22Rv1 (cell line): ENCODE data around the gene RAB3B.

Source experiments
- CTCF ChIP-seq: fragments of 450-650 bp; IDR thresholded peaks from 2 replicates; pipeline ENCODE4 v1.5.1; 2017; ENCODE audit warnings: mild to moderate bottlenecking
- ZFX ChIP-seq: fragments of 450-650 bp; IDR thresholded peaks from 2 replicates; pipeline ENCODE4 v1.6.1; 2017; ENCODE audit warnings: antibody characterized with exemption, borderline replicate concordance

DNA sequence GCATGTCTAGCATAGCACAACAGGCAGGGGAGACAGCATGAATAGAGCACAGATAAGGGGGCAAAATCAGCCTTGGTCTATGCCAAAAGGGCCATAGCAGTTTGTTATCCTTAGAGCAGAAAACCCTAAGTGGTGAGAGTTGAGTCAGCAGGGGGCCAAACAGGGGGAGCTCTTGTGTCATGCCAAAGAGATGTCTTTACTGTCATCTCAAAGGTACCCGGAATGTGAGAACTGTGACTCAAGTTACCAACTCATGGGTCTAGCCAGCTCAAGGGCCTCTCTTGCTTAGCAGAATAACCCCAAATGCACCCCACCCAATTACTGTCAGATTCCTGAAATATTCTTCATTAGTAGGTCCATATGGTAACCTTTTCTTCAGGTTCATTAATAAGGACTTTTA, 66.0 kb downstream of the RAB3B start:
- no peak for TF ChIP-seq CTCF
- TF ChIP-seq ZFX: no peak
